Ascending aorta (tissue), 2 donors: ENCODE measurements around the gene MMP23B. TPM values are rescaled to one million over a fixed set of nuclear protein-coding genes. Genes with fewer than 3 reads are reported as not detected.

Experiments used
- DNase-seq, 2 donors: peaks; one replicate each; pipeline ENCODE4 v3.0.0-alpha.2; 2019; ENCODE audit warnings: low spot score in 2 of 2
- H3K27ac ChIP-seq, 2 donors: fragments of 200-600 bp; sonication (generic); one replicate each; pipeline ENCODE4 v1.5.1; 2016 to 2017; ENCODE audit warnings: mild to moderate bottlenecking in 1 of 2
- H3K27me3 ChIP-seq: fragments of 200-600 bp; sonication (generic); one replicate; pipeline ENCODE4 v1.5.1; 2017
- H3K36me3 ChIP-seq, 2 donors: fragments of 200-600 bp; sonication (generic); one replicate each; pipeline ENCODE4 v1.5.1; 2016
- H3K4me1 ChIP-seq, 2 donors: fragments of 200-600 bp; sonication (generic); one replicate each; pipeline ENCODE4 v1.5.1; 2016 to 2017; ENCODE audit warnings: mild to moderate bottlenecking in 1 of 2
- H3K4me3 ChIP-seq, 2 donors: fragments of 200-600 bp; sonication (generic); one replicate each; pipeline ENCODE4 v1.5.1; 2016 to 2017; ENCODE audit warnings: mild to moderate bottlenecking in 1 of 2
- H3K9me3 ChIP-seq, 2 donors: fragments of 200-600 bp; sonication (generic); one replicate each; pipeline ENCODE4 v1.5.1; 2016
- intact Hi-C: fragments of 100-400 bp; cut with DNase I; formaldehyde crosslinking; loops from one replicate; pipeline ENCODE4 v1.15.1; 2023
- total RNA-seq: library from RNA; depleted of rRNA; stranded (reverse); fragments of >200 nt; gene quantifications from one replicate; pipeline ENCODE4 v1.1.0, GENCODE V29; 2016
- TF ChIP-seq, protein P1 (sequence below), 3 experiments: fragments of 200-600 bp in 2 of 3; fragments of 450-650 bp in 1 of 3; sonication (generic) in 2 of 3; IDR thresholded peaks; one replicate each; pipeline ENCODE4 v1.5.1; 2016 to 2019; ENCODE audit warnings: antibody characterized with exemption in 3 of 3, mild to moderate bottlenecking in 1 of 3, moderate library complexity in 1 of 3

MMP23B gene
- total RNA-seq, 1 donor from 2014 or later = 71.3 TPM

DNA sequence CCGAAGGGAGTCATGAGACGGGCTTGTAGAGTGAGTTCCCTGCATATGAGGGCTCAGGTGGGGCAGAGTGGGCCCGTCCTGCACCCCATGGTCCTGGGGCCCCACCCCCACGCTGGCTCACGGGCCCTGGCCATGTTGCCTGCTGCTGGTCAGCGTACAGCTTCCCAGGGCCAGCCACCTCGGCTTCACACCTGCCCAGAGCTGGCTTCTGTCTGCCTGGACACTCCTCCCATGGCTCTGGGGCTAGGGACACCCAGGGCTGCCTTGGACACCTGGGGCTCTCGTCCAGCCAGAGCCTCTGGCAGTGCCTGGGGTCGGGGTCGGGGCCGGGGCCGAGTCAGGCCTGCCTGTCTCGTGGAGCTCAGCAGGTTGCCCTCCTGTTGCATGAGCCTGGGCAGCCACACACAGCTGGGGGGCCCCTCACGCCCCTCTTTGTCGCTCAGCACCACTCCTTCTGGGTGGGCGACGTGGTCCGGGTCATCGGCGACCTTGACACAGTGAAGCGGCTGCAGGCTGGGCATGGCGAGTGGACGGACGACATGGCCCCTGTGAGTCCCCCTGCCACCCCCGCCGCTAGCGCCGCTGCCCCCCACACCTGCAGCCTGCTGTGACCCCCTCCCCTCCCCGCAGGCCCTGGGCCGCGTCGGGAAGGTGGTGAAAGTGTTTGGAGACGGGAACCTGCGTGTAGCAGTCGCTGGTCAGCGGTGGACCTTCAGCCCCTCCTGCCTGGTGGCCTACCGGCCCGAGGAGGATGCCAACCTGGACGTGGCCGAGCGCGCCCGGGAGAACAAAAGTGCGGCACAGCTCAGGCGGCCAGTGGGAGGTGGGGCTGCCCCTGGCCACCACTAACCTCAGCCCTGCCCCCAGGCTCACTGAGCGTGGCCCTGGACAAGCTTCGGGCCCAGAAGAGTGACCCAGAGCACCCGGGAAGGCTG is 5.5 kb upstream of the MMP23B start:
- Histone ChIP-seq H3K36me3 (peaks cover 6 to 31% of the 10 kb centered on the region in 2 donors), H3K27ac (no peak overlapping the region), H3K27me3 (no peaks in the 10 kb centered on the region), H3K9me3 (no peaks in the 10 kb centered on the region), H3K4me3 (no peak overlapping the region), H3K4me1 (no peaks in the 10 kb centered on the region)
- TF ChIP-seq, protein P1, sequence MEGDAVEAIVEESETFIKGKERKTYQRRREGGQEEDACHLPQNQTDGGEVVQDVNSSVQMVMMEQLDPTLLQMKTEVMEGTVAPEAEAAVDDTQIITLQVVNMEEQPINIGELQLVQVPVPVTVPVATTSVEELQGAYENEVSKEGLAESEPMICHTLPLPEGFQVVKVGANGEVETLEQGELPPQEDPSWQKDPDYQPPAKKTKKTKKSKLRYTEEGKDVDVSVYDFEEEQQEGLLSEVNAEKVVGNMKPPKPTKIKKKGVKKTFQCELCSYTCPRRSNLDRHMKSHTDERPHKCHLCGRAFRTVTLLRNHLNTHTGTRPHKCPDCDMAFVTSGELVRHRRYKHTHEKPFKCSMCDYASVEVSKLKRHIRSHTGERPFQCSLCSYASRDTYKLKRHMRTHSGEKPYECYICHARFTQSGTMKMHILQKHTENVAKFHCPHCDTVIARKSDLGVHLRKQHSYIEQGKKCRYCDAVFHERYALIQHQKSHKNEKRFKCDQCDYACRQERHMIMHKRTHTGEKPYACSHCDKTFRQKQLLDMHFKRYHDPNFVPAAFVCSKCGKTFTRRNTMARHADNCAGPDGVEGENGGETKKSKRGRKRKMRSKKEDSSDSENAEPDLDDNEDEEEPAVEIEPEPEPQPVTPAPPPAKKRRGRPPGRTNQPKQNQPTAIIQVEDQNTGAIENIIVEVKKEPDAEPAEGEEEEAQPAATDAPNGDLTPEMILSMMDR (IDR thresholded peaks at IDR 0.05) = no peak
- DNase-seq = no peak
- intact Hi-C loops = no loop called here

DNA sequence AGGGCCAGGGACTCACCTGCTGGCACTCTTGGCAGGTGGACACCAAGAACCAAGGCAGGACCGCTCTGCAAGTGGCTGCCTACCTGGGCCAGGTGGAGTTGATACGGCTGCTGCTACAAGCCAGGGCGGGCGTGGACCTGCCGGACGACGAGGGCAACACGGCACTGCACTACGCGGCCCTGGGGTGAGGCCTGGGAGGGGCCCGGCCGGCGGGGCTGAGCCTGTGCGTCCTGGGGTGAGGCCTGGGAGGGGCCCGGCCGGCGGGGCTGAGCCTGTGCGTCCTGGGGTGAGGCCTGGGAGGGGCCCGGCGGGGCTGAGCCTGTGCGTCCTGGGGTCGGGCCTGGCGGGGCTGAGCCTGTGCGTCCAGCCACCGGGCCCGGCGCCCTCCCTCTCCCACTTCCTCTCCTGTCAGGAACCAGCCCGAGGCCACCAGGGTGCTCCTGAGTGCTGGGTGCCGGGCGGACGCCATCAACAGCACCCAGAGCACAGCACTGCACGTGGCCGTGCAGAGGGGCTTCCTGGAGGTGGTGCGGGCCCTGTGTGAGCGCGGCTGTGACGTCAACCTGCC is 4.6 kb upstream of the MMP23B start:
- no peak for DNase-seq
- peaks cover 0 to 3% of the 10 kb centered on the region in 2 donors for H3K4me1 ChIP-seq
- peaks cover 6 to 31% of the 10 kb centered on the region in 2 donors for H3K36me3 ChIP-seq
- no peak overlapping the region for H3K4me3 ChIP-seq
- H3K27me3 ChIP-seq = no peaks in the 10 kb centered on the region
- no peaks in the 10 kb centered on the region for H3K9me3 ChIP-seq
- intact Hi-C loops = no loop called here
- TF ChIP-seq, protein P1 (IDR thresholded peaks at IDR 0.05) = no peak
- H3K27ac ChIP-seq = no peak overlapping the region

DNA sequence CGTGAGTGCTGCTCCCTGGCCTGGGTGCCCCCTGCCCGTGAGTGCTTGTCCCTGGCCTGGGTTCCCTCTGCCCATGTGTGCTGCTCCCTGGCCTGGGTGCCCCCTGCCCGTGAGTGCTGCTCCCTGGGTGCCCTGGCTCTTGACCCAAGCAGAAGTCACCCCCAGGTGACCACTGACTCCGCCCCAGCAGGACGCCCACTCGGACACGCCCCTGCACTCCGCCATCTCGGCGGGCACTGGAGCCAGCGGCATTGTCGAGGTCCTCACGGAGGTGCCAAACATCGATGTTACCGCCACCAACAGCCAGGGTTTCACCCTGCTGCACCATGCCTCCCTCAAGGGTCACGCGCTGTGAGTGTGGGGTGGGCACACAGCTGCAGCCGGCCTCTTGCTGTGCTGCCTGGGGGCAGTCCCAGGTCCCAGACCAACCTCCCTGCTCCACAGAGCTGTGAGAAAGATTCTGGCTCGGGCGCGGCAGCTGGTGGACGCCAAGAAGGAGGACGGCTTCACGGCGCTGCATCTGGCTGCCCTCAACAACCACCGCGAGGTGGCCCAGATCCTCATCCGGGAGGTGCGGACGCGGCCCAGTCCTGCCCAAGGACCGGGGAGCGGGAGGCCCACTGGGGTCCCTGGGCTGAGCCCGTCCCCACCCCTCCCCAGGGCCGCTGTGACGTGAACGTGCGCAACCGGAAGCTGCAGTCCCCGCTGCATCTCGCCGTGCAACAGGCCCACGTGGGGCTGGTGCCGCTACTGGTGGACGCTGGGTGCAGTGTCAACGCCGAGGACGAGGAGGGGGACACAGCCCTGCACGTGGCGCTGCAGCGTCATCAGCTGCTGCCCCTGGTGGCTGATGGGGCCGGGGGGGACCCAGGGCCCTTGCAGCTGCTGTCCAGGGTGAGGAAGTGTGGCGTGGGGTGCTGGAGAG is 3.9 kb upstream of the MMP23B start:
- peaks cover 0 to 3% of the 10 kb centered on the region in 2 donors for H3K4me1 ChIP-seq
- no peaks in the 10 kb centered on the region for H3K27me3 ChIP-seq
- H3K4me3 ChIP-seq = no peak overlapping the region
- intact Hi-C loops = no loop called here
- H3K36me3 ChIP-seq = peaks cover 6 to 31% of the 10 kb centered on the region in 2 donors
- TF ChIP-seq, protein P1 (IDR thresholded peaks at IDR 0.05) = no peak
- no peaks in the 10 kb centered on the region for H3K9me3 ChIP-seq
- no peak overlapping the region for H3K27ac ChIP-seq
- no peak for DNase-seq

DNA sequence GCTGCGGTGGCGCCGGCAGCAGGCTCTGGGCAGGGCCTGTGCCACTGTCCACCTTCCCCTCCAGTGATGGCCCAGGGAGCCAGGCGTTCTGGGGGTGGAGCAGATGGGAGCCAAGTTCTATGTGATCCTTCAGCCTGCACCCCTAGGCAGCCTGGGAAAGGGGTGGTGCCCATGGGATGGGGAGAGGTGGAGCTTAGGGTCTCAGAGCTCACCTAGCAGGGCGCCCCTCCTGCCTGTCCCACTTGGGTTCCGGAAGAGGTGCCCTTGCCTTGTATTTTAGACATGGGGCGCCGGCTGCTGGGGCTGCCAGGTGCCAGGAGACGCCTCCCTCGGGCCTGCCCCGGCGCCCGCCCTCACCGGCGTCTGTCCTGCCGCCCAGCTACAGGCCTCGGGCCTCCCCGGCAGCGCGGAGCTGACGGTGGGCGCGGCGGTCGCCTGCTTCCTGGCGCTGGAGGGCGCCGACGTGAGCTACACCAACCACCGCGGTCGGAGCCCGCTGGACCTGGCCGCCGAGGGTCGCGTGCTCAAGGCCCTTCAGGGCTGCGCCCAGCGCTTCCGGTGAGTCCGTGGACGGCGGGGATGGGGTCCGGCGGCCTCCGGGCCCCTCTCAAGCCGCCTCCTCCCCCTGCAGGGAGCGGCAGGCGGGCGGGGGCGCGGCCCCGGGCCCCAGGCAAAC is 3.1 kb upstream of the MMP23B start:
- Histone ChIP-seq H3K27me3 (no peaks in the 10 kb centered on the region), H3K36me3 (peaks cover 6 to 29% of the 10 kb centered on the region in 2 donors), H3K27ac (no peak overlapping the region), H3K9me3 (no peaks in the 10 kb centered on the region), H3K4me3 (peak overlapping the region in 1 of 2 donors; percentile 13), H3K4me1 (peaks cover 0 to 3% of the 10 kb centered on the region in 2 donors)
- intact Hi-C loops = no loop called here
- TF ChIP-seq, protein P1 (IDR thresholded peaks at IDR 0.05) = no peak
- no peak for DNase-seq
